ENCODE measurements around the gene AGAP1. TPM values are rescaled to one million over a fixed set of nuclear protein-coding genes. Genes with fewer than 3 reads are reported as not detected.

Gene AGAP1
- total and polyA plus RNA-seq, 7 donors: 10.8 to 42.7 (median 18.6) TPM

DNA sequence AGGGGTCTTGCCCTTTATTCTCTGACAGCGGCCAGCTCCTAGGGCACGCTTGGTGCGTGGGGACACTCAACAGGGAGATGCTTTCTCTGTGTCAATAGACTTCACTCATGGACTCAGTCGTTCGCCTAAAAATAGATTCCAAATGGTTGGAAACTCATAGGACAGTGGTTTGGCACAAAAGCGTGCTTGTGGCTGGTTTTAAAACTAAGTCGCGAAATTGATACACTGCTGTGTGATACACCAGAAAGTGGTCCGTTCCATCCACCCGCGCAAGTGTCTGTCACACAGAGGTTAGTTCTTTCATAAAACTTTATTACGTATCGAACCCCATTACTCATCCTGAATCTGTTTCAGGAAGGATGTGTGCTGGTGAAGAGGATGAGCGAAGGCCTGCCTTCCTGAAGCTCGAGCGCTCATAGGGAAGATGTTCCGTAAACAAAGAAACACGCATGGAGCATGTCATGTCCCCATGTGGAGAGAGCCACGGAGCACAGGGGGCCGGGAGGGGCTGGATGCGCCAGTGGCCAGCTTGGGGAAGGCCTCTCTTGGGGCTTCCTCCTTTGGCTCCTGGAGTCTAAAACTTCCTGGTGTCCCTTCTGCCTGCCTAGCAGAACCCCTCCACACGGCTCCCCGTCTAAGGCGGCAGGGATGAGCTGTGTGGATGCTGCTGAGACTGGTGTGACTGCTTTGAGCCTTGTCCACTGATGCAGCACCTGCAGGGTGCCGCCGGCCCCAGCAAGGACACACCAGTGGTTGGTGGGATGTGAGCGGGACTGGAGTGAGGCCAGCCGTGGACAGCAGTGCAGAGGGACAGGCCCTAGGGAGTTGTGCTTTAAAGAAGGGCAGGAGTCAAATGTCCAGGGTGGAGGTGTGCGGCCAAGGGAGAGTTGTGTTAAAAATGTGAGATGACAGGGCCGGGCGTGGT lies 467.1 kb downstream of the AGAP1 start:
- DNase-seq: peak; percentile 56
- WGBS, 2 donors: 96 to 97% methylated on average over 31 of the region's 31 CpGs
- no peak overlapping the region for H3K27ac ChIP-seq
- no peaks in the 10 kb centered on the region for H3K9me3 ChIP-seq
- no peak overlapping the region for H3K4me3 ChIP-seq
- TF ChIP-seq POLR2AphosphoS5 (IDR thresholded peaks at IDR 0.05) (no peak), POLR2A (IDR thresholded peaks at IDR 0.05) (no peak)
- TF ChIP-seq, protein P1, sequence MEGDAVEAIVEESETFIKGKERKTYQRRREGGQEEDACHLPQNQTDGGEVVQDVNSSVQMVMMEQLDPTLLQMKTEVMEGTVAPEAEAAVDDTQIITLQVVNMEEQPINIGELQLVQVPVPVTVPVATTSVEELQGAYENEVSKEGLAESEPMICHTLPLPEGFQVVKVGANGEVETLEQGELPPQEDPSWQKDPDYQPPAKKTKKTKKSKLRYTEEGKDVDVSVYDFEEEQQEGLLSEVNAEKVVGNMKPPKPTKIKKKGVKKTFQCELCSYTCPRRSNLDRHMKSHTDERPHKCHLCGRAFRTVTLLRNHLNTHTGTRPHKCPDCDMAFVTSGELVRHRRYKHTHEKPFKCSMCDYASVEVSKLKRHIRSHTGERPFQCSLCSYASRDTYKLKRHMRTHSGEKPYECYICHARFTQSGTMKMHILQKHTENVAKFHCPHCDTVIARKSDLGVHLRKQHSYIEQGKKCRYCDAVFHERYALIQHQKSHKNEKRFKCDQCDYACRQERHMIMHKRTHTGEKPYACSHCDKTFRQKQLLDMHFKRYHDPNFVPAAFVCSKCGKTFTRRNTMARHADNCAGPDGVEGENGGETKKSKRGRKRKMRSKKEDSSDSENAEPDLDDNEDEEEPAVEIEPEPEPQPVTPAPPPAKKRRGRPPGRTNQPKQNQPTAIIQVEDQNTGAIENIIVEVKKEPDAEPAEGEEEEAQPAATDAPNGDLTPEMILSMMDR (IDR thresholded peaks at IDR 0.05): no peak
- intact Hi-C loops (cut with DNase I): no loop called here
- H3K4me1 ChIP-seq: no peaks in the 10 kb centered on the region
- no peaks in the 10 kb centered on the region for H3K27me3 ChIP-seq
- H3K36me3 ChIP-seq: peaks cover 0 to 4% (median 0%) of the 10 kb centered on the region in 4 donors

DNA sequence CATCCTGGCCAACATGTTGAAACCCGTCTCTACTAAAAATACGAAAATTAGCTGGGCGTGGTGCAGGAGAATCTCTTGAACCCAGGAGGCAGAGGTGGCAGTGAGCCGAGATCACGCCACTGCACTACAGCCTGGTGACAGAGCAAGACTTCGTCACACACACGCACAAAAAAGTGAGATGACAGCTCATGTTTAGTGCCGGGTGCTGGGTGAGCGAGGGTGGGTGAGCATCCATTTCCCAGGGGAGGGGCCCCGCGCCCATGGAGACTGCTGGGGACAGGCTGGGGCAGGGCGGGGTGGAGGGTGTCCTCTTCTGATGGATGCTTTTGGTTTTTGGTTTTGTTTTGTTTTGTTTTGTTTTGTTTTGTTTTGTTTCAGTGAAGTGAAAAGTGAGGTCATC lies 467.9 kb downstream of the AGAP1 start:
- Histone ChIP-seq H3K9me3 (no peaks in the 10 kb centered on the region), H3K36me3 (peaks cover 0 to 4% (median 0%) of the 10 kb centered on the region in 4 donors), H3K4me1 (no peaks in the 10 kb centered on the region), H3K27ac (no peak overlapping the region), H3K4me3 (no peak overlapping the region), H3K27me3 (no peaks in the 10 kb centered on the region)
- intact Hi-C loops (cut with DNase I): no loop called here
- DNase-seq: peak; percentile 17
- WGBS, 2 donors: 96 to 97% methylated on average over 12 of the region's 12 CpGs
- TF ChIP-seq POLR2AphosphoS5 (IDR thresholded peaks at IDR 0.05): no peak
- TF ChIP-seq, protein P1 (IDR thresholded peaks at IDR 0.05): no peak
- TF ChIP-seq EP300 (IDR thresholded peaks at IDR 0.05): no peak
- TF ChIP-seq POLR2A (IDR thresholded peaks at IDR 0.05): no peak

DNA sequence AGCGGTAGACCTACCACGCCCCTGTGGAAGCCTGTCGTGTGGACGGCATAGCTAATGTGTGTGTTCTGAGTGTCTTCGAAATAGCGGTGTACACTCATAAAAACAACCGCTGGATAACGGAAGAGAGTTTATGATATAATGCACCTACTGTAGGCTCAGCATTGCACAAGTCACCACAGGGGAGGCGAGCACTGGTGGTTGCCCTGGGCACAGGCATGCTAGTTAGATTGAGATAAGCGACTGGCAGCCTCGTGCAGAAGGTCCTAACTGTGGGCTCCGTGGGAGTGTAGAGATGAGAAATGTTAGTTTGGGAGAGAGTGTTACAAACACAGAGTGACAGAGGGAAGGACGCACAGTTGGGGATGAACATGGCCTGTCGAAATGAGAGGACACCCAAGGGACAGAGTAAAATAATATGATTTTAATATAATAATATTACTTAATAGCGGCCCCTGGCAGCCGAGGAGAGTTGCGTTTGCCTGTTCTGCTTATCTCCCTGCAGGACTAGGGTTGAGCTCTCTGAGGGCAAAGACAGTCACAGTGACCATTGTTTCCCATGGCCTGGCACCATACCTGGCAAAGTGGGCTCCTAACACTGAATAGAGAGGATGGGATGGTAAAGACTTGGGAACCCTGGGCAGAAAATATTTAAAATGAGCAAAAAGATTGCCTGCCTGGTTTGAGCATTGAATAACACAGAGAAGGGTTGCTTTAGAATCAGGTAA lies 470.2 kb downstream of the AGAP1 start:
- peaks cover 4 to 11% (median 6%) of the 10 kb centered on the region in 4 donors for H3K36me3 ChIP-seq
- WGBS, 2 donors: 93 to 94% methylated on average over 17 of the region's 17 CpGs
- peak; percentile 26 for DNase-seq
- no peak for TF ChIP-seq POLR2A (IDR thresholded peaks at IDR 0.05)
- no peak for TF ChIP-seq EP300 (IDR thresholded peaks at IDR 0.05)
- TF ChIP-seq, protein P1 (IDR thresholded peaks at IDR 0.05): no peak
- TF ChIP-seq POLR2AphosphoS5 (IDR thresholded peaks at IDR 0.05): no peak
- intact Hi-C loops (cut with DNase I): no loop called here
- no peaks in the 10 kb centered on the region for H3K9me3 ChIP-seq
- no peaks in the 10 kb centered on the region for H3K4me1 ChIP-seq
- H3K27ac ChIP-seq: no peak overlapping the region
- H3K4me3 ChIP-seq: no peak overlapping the region
- no peaks in the 10 kb centered on the region for H3K27me3 ChIP-seq

DNA sequence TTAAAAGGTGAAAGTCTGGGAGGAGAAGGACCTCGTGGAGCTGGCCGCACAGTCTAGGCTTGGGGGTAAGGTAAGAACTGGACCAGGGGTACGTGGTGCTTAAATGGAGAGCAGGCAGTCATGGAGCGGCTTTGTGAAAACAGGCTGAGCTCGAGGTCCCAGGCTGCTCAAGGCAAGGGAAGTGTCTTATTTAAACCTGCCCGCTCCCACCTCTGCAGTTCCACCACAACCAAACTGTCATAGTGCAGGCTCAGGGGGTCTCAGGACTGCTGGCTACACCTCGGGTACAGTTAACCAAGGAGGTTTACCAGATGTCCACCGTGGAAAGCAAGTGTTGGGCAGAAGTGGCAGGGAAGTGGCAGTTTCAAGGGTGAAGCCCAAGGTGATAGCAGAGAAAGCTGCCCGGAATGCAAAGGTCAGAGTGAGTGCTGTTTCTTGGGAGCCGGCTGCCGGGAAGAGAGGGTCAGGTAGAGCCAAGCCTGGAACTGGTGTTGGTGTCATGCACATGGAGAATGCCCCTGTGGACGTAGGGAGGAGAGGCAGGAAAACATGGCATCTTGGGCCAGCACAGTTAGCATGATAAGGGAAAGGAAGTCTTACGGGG lies 471.0 kb downstream of the AGAP1 start:
- no peak overlapping the region for H3K4me3 ChIP-seq
- TF ChIP-seq, protein P1 (IDR thresholded peaks at IDR 0.05): no peak
- no peak for TF ChIP-seq EP300 (IDR thresholded peaks at IDR 0.05)
- TF ChIP-seq POLR2AphosphoS5 (IDR thresholded peaks at IDR 0.05): no peak
- TF ChIP-seq POLR2A (IDR thresholded peaks at IDR 0.05): no peak
- WGBS, 2 donors: 83 to 92% methylated on average over 13 of the region's 13 CpGs
- H3K4me1 ChIP-seq: no peaks in the 10 kb centered on the region
- no peak overlapping the region for H3K27ac ChIP-seq
- no peaks in the 10 kb centered on the region for H3K9me3 ChIP-seq
- H3K27me3 ChIP-seq: no peaks in the 10 kb centered on the region
- peak; percentile 46 for DNase-seq
- intact Hi-C loops (cut with DNase I): no loop called here
- peaks cover 5 to 20% (median 10%) of the 10 kb centered on the region in 4 donors for H3K36me3 ChIP-seq

All from sigmoid colon (tissue), 7 donors.